Sigmoid colon (tissue), 7 donors: ENCODE results near the gene CDC40. TPM values are rescaled to one million over a fixed set of nuclear protein-coding genes. Genes with fewer than 3 reads are reported as not detected.

Experiments
- DNase-seq: peaks from one replicate; pipeline ENCODE4 v3.0.0-alpha.2; 2019
- H3K27ac ChIP-seq, 4 donors: fragments of 200-600 bp; sonication (generic); one replicate each; pipeline ENCODE4 v1.5.1; 2016 to 2019; ENCODE audit warnings: mild to moderate bottlenecking in 1 of 4
- H3K27me3 ChIP-seq, 3 donors: fragments of 200-600 bp; sonication (generic); one replicate each; pipeline ENCODE4 v1.5.1; 2019; ENCODE audit warnings: mild to moderate bottlenecking in 1 of 3
- H3K36me3 ChIP-seq, 4 donors: fragments of 200-600 bp; sonication (generic); one replicate each; pipeline ENCODE4 v1.5.1; 2016 to 2019
- H3K4me1 ChIP-seq, 4 donors: fragments of 200-600 bp; sonication (generic); one replicate each; pipeline ENCODE4 v1.5.1; 2017 to 2019
- H3K4me3 ChIP-seq, 4 donors: fragments of 200-600 bp; sonication (generic); one replicate each; pipeline ENCODE4 v1.5.1; 2017 to 2019; ENCODE audit warnings: mild to moderate bottlenecking in 2 of 4, moderate library complexity in 1 of 4
- H3K9me3 ChIP-seq, 4 donors: fragments of 200-600 bp in 3 of 4; sonication (generic) in 3 of 4; one replicate each; pipeline versions ENCODE4 v1.5.1 to v1.6.1; 2013 to 2019
- EP300 ChIP-seq, 4 donors: sonication (generic); formaldehyde crosslinking; IDR thresholded peaks; one replicate each; pipeline ENCODE4 v1.6.1; 2017; ENCODE audit warnings: antibody characterized with exemption in 4 of 4
- POLR2A ChIP-seq, 2 donors: fragments of 450-650 bp; IDR thresholded peaks; one replicate each; pipeline ENCODE4 v1.6.1; 2016; ENCODE audit warnings: antibody characterized with exemption in 2 of 2, mild to moderate bottlenecking in 2 of 2, moderate library complexity in 2 of 2
- POLR2AphosphoS5 ChIP-seq, 4 donors: sonication (generic); formaldehyde crosslinking; IDR thresholded peaks; one replicate each; pipeline ENCODE4 v1.6.1; 2017; ENCODE audit warnings: antibody characterized with exemption in 4 of 4
- WGBS, 2 donors: extraction: QIAGEN DNeasy Blood & Tissue Kit; methylation state at CpG; one replicate each; pipeline ENCODE4 v1.1.7; 2013; 5-methylcytosine and 5-hydroxymethylcytosine counted together
- intact Hi-C: fragments of 100-400 bp; cut with DNase I; formaldehyde crosslinking; loops from one replicate; pipeline ENCODE4 v1.15.1; 2023
- polyA plus RNA-seq, 3 donors: library from polyadenylated mRNA; stranded (reverse); fragments of 200-250 nt; gene quantifications; one replicate each; pipeline ENCODE4 v1.2.3, GENCODE V29; 2013
- total RNA-seq, 4 donors: library from RNA; depleted of rRNA; stranded (reverse); fragments of >200 nt; gene quantifications; one replicate each; pipeline ENCODE4 v1.1.0, GENCODE V29; 2016
- TF ChIP-seq, protein P1 (sequence below), 4 experiments: fragments of 450-650 bp in 3 of 4; fragments of 200-600 bp in 1 of 4; IDR thresholded peaks; one replicate each; pipeline ENCODE4 v1.5.1; 2016 to 2019; ENCODE audit warnings: antibody characterized with exemption in 4 of 4, mild to moderate bottlenecking in 3 of 4, moderate library complexity in 2 of 4
- donor health status: healthy with polysubstance abuse.
- donor health status: Bipolar disorder and iron deficiency.
- donor health status: healthy.

The CDC40 gene
- total and polyA plus RNA-seq, 7 donors = 11.4 to 23.9 (median 14.5) TPM

DNA sequence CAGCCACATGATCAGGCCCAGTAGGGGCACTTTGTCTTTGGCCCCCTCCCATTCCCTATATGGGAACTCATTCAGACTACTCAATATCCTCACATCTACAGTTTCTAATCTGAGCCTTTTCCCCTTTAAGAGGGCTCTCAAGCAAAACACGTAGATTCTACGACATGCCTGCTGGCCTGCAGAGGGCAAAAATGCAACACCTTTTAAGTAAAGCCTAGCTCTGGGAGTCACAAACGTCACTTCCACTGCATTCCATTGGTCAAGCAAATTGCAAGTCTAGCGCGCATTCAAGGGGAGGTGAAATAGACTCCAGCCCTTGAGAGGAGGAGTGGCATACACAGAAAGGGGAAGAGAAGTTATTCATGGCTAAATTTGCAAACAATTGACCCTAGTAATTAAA lies 70.6 kb downstream of the CDC40 start:
- intact Hi-C loops = no loop called here
- TF ChIP-seq EP300 (IDR thresholded peaks at IDR 0.05) (no peak), POLR2A (IDR thresholded peaks at IDR 0.05) (no peak), POLR2AphosphoS5 (IDR thresholded peaks at IDR 0.05) (no peak)
- TF ChIP-seq, protein P1, sequence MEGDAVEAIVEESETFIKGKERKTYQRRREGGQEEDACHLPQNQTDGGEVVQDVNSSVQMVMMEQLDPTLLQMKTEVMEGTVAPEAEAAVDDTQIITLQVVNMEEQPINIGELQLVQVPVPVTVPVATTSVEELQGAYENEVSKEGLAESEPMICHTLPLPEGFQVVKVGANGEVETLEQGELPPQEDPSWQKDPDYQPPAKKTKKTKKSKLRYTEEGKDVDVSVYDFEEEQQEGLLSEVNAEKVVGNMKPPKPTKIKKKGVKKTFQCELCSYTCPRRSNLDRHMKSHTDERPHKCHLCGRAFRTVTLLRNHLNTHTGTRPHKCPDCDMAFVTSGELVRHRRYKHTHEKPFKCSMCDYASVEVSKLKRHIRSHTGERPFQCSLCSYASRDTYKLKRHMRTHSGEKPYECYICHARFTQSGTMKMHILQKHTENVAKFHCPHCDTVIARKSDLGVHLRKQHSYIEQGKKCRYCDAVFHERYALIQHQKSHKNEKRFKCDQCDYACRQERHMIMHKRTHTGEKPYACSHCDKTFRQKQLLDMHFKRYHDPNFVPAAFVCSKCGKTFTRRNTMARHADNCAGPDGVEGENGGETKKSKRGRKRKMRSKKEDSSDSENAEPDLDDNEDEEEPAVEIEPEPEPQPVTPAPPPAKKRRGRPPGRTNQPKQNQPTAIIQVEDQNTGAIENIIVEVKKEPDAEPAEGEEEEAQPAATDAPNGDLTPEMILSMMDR (IDR thresholded peaks at IDR 0.05) = no peak
- Histone ChIP-seq H3K4me3 (no peak overlapping the region), H3K27ac (no peak overlapping the region), H3K9me3 (no peaks in the 10 kb centered on the region), H3K27me3 (no peaks in the 10 kb centered on the region), H3K4me1 (no peaks in the 10 kb centered on the region), H3K36me3 (peaks cover 0 to 2% (median under 1%) of the 10 kb centered on the region in 4 donors)
- no peak for DNase-seq
- 58 to 77% methylated on average over 5 of the region's 5 CpGs for WGBS, 2 donors

DNA sequence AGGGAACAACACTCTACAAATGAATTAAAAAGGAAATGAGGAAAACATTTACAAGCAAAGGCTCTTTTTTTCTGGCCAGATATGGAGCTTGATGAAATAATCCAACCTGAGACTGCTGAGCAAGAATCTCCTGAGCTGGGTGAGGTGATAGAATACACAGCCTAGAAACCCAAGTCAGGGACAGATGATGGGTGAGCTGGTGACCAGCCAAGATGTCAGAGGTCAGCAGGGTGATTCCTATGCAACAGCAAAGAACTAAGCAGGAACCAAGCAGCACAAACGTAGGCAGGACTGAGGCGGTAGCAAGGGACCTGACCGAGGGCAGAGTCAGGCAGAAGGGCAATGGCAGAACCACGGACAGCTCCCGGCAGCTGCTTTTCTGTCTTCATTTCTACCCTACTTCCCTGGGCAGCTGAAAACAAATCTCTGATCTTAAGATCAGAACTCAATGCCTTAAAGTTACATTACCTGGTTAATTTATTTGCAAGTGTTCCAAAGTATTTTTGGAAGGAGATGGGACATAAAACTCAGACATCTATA lies 75.1 kb downstream of the CDC40 start:
- Histone ChIP-seq H3K4me1 (no peaks in the 10 kb centered on the region), H3K9me3 (no peaks in the 10 kb centered on the region), H3K4me3 (no peak overlapping the region), H3K27ac (no peak overlapping the region), H3K27me3 (no peaks in the 10 kb centered on the region), H3K36me3 (peaks cover 0 to 8% (median 2%) of the 10 kb centered on the region in 4 donors)
- intact Hi-C loops = no loop called here
- WGBS, 2 donors = 12 to 32% methylated on average over 5 of the region's 5 CpGs
- DNase-seq = no peak
- no peak for TF ChIP-seq EP300 (IDR thresholded peaks at IDR 0.05)
- TF ChIP-seq POLR2A (IDR thresholded peaks at IDR 0.05) = no peak
- TF ChIP-seq, protein P1 (IDR thresholded peaks at IDR 0.05) = no peak
- no peak for TF ChIP-seq POLR2AphosphoS5 (IDR thresholded peaks at IDR 0.05)

DNA sequence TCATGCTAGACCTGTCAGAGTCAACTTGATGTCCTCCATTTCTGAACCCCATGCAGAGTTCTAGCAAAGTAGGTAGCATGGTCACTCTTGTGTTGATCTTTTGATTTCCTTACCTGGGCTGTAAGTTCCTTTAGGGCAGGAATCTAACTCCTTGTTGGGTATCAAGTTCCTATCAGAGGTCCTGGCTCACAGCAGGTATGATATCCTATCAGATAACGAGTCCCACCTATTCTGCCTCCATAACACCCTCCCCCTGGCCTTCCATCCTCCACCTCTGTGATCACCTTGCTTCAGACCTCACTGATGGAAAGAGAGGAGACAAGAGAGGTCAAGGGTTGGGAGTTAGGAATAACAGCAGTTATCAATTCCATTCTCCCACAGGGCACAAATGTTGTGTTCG lies 76.1 kb downstream of the CDC40 start:
- intact Hi-C loops = no loop called here
- H3K4me1 ChIP-seq = no peaks in the 10 kb centered on the region
- H3K4me3 ChIP-seq = no peak overlapping the region
- WGBS, 2 donors = 75 to 90% methylated on average over 2 of the region's 2 CpGs
- H3K27me3 ChIP-seq = no peaks in the 10 kb centered on the region
- H3K36me3 ChIP-seq = peaks cover 0 to 8% (median 2%) of the 10 kb centered on the region in 4 donors
- H3K27ac ChIP-seq = no peak overlapping the region
- DNase-seq = no peak
- TF ChIP-seq POLR2AphosphoS5 (IDR thresholded peaks at IDR 0.05) (no peak), POLR2A (IDR thresholded peaks at IDR 0.05) (no peak), EP300 (IDR thresholded peaks at IDR 0.05) (no peak)
- TF ChIP-seq, protein P1 (IDR thresholded peaks at IDR 0.05) = no peak
- no peaks in the 10 kb centered on the region for H3K9me3 ChIP-seq

DNA sequence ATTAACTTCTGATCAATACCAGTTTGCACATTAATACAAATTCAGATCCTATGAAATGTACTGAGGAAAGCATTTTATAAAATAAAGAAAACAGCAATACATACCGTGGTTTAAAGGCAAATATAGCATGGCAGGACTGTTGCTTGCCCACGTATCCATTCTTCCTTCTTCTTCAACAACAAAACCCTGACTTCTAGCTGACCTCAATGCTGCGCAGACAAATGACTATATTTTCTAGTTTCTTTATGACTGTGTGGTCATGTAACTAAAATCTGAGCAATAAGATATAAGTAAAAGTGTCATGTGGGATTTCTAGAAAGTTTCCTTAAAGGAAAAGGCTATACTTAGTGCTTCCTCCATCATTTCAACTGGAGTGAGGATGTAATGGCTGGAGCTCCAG lies 85.0 kb downstream of the CDC40 start:
- Histone ChIP-seq H3K9me3 (no peaks in the 10 kb centered on the region), H3K36me3 (peaks cover 0 to 3% (median 0%) of the 10 kb centered on the region in 4 donors), H3K27ac (no peak overlapping the region), H3K27me3 (no peaks in the 10 kb centered on the region), H3K4me1 (peaks cover 0 to 9% (median 5%) of the 10 kb centered on the region in 4 donors), H3K4me3 (no peak overlapping the region)
- 82 to 86% methylated on average over 3 of the region's 3 CpGs for WGBS, 2 donors
- DNase-seq = no peak
- TF ChIP-seq POLR2AphosphoS5 (IDR thresholded peaks at IDR 0.05) (no peak), POLR2A (IDR thresholded peaks at IDR 0.05) (no peak), EP300 (IDR thresholded peaks at IDR 0.05) (no peak)
- TF ChIP-seq, protein P1 (IDR thresholded peaks at IDR 0.05) = no peak
- intact Hi-C loops = no loop called here

DNA sequence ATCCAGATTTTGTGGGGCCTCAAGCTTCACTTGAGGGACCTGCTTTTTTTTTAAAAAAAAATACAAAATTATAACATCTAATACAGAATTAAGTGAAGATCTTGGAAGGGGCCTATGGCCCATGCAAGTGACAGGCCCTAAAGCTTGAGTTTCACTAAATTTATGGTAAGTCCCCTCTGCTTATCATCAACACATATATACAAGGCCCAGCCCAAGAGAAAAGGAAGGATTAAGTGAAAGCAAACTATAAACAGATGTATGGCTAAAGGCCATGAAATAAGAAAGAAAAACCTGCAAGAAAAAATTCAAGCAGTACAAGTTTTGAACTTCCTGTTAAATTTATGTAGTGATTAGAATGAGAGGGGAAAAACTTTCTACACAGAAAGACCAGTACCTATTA lies 86.8 kb downstream of the CDC40 start:
- Histone ChIP-seq H3K27ac (no peak overlapping the region), H3K27me3 (no peaks in the 10 kb centered on the region), H3K36me3 (peaks cover 0 to 3% (median 0%) of the 10 kb centered on the region in 4 donors), H3K4me1 (peaks cover 0 to 11% (median 5%) of the 10 kb centered on the region in 4 donors), H3K9me3 (no peaks in the 10 kb centered on the region), H3K4me3 (no peak overlapping the region)
- TF ChIP-seq EP300 (IDR thresholded peaks at IDR 0.05) = no peak
- no peak for TF ChIP-seq POLR2AphosphoS5 (IDR thresholded peaks at IDR 0.05)
- TF ChIP-seq, protein P1 (IDR thresholded peaks at IDR 0.05) = no peak
- no peak for TF ChIP-seq POLR2A (IDR thresholded peaks at IDR 0.05)
- intact Hi-C loops = no loop called here
- no peak for DNase-seq
